Upper lobe of right lung (tissue), 1 donor: ENCODE data around the gene SMARCC1. TPM values are rescaled to one million over a fixed set of nuclear protein-coding genes. Genes with fewer than 3 reads are reported as not detected.

Source experiments
- ATAC-seq: fragments of 200-7000 bp; cut with Tn5 transposase; one replicate; pipeline ENCODE4 v1.9.1; 2020; ENCODE audit warnings: mild to moderate bottlenecking, moderate library complexity
- DNase-seq: peaks from one replicate; pipeline ENCODE4 v3.0.0-alpha.2; 2020
- H3K27ac ChIP-seq: fragments of 200-600 bp; one replicate; pipeline ENCODE4 v1.8.0; 2022
- H3K27me3 ChIP-seq: fragments of 200-600 bp; one replicate; pipeline ENCODE4 v1.8.0; 2022; ENCODE audit warnings: mild to moderate bottlenecking
- H3K36me3 ChIP-seq: fragments of 200-600 bp; one replicate; pipeline ENCODE4 v1.8.0; 2022
- H3K4me1 ChIP-seq: fragments of 200-600 bp; one replicate; pipeline ENCODE4 v1.8.0; 2022
- H3K4me3 ChIP-seq: fragments of 200-600 bp; one replicate; pipeline ENCODE4 v1.8.0; 2022; ENCODE audit warnings: mild to moderate bottlenecking
- H3K9me3 ChIP-seq: fragments of 200-600 bp; one replicate; pipeline ENCODE4 v1.8.0; 2022
- intact Hi-C: fragments of 100-400 bp; cut with DNase I; formaldehyde crosslinking; loops from one replicate; pipeline ENCODE4 v1.11.0; 2022
- total RNA-seq: library from RNA; stranded (reverse); fragmentation: NEBNext Ultra II Directional; extraction: Animal tissue kit (Norgen Biotek cat#: 25700); gene quantifications from one replicate; pipeline ENCODE4 v1.2.1, GENCODE V29; 2021
- TF ChIP-seq, protein P1 (sequence below): fragments of 200-600 bp; IDR thresholded peaks from one replicate; pipeline ENCODE4 v1.8.0; 2022; ENCODE audit warnings: antibody characterized with exemption
- donor health status: DM: no; HTN: yes; CAD: no; lungs with severe emphysema.

Gene SMARCC1
- total RNA-seq, 1 donor from 2014 or later: 67.9 TPM

DNA sequence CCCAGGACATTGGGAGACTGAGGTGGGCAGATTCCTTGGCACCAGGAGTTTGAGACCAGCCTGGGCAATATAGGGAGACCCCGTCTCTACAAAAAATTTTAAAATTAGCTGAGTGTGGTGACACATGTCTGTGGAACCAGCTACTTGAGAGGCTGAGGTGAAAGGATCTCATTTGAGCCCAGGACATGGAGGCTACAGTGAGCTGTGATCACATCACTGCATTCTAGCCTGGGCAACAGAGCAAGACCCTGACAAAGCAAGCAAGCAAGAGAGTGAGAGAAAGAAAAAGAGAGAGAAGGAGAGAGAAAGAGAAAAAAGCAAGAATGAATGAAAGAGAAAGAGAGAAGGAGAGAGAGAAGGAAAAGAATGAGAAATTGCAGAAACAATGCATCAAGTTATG is 150.9 kb downstream of the SMARCC1 start:
- no peak overlapping the region for H3K27ac ChIP-seq
- H3K36me3 ChIP-seq: peaks cover 73% of the 10 kb centered on the region
- intact Hi-C loops: no loop called here
- no peak overlapping the region for H3K4me3 ChIP-seq
- no peaks in the 10 kb centered on the region for H3K9me3 ChIP-seq
- DNase-seq (no peak), ATAC-seq (no peak)
- no peaks in the 10 kb centered on the region for H3K27me3 ChIP-seq
- no peaks in the 10 kb centered on the region for H3K4me1 ChIP-seq
- TF ChIP-seq, protein P1, sequence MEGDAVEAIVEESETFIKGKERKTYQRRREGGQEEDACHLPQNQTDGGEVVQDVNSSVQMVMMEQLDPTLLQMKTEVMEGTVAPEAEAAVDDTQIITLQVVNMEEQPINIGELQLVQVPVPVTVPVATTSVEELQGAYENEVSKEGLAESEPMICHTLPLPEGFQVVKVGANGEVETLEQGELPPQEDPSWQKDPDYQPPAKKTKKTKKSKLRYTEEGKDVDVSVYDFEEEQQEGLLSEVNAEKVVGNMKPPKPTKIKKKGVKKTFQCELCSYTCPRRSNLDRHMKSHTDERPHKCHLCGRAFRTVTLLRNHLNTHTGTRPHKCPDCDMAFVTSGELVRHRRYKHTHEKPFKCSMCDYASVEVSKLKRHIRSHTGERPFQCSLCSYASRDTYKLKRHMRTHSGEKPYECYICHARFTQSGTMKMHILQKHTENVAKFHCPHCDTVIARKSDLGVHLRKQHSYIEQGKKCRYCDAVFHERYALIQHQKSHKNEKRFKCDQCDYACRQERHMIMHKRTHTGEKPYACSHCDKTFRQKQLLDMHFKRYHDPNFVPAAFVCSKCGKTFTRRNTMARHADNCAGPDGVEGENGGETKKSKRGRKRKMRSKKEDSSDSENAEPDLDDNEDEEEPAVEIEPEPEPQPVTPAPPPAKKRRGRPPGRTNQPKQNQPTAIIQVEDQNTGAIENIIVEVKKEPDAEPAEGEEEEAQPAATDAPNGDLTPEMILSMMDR: no peak

- Histone ChIP-seq H3K9me3 (no peaks in the 10 kb centered on the region), H3K27ac (no peak overlapping the region), H3K4me3 (no peak overlapping the region), H3K27me3 (no peaks in the 10 kb centered on the region), H3K4me1 (no peaks in the 10 kb centered on the region), H3K36me3 (peaks cover 62% of the 10 kb centered on the region)
- TF ChIP-seq, protein P1: no peak
- no peak for ATAC-seq
- intact Hi-C loops: no loop called here
- DNase-seq: no peak
Measured at GRCh38 chr3:47629770-47630169, 151.9 kb downstream of the SMARCC1 start.

- Histone ChIP-seq H3K27ac (no peak overlapping the region), H3K36me3 (peaks cover 55% of the 10 kb centered on the region), H3K27me3 (no peaks in the 10 kb centered on the region), H3K4me1 (no peaks in the 10 kb centered on the region), H3K4me3 (no peak overlapping the region), H3K9me3 (no peaks in the 10 kb centered on the region)
- TF ChIP-seq, protein P1: no peak
- no peak for DNase-seq
- peak; percentile 82 for ATAC-seq
- intact Hi-C loops: no loop called here
Measured at GRCh38 chr3:47628426-47628825, 153.3 kb downstream of the SMARCC1 start.

DNA sequence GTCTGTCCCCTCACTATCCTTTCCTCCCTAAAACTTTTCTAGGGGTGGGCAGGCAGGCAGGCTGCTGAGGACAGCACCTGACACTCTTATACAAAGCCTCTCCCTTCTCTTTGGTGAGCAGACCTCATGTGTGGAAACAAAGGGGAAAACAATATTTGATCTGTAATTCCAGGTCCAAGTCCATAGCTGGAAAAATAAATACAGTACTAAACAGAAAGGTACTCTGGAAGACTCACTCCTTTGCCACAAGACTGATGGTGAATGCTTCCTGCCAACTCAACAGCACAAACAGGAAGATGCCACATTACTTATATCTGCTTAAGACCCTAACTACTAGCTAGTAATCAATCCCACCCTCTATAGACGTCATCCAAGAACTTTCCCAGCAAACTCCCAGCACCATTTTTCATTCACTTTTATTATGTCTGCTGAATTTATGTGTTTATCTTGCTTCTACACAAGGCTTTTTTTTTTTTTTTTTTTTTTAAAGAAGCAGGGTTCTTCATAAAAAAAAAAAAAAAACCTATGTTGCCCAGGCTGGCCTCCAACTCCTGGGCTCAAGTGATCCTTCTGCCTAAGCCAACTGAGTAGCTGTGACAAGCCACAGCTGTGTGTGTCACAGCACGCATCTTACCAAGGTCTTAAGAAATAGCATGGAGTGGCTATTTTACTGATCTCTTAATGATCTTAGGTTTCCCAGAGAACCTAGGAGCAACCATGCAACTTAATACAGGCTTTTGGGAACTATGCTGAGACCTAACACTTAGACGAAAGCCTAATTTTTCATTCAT is 158.8 kb downstream of the SMARCC1 start:
- DNase-seq (no peak), ATAC-seq (no peak)
- TF ChIP-seq, protein P1: no peak
- intact Hi-C loops: no loop called here
- peaks cover 61% of the 10 kb centered on the region for H3K36me3 ChIP-seq
- H3K4me1 ChIP-seq: no peaks in the 10 kb centered on the region
- H3K27me3 ChIP-seq: no peaks in the 10 kb centered on the region
- H3K27ac ChIP-seq: no peak overlapping the region
- H3K9me3 ChIP-seq: no peaks in the 10 kb centered on the region
- H3K4me3 ChIP-seq: no peak overlapping the region

GRCh38 chr3:47617086-47618010 is 164.3 kb downstream of the SMARCC1 start:
- intact Hi-C loops: no loop called here
- H3K9me3 ChIP-seq: no peaks in the 10 kb centered on the region
- DNase-seq: no peak
- no peaks in the 10 kb centered on the region for H3K27me3 ChIP-seq
- no peak overlapping the region for H3K27ac ChIP-seq
- TF ChIP-seq, protein P1: no peak
- no peak overlapping the region for H3K4me3 ChIP-seq
- peaks cover 66% of the 10 kb centered on the region for H3K36me3 ChIP-seq
- no peak for ATAC-seq
- peaks cover 6% of the 10 kb centered on the region for H3K4me1 ChIP-seq
